HG03521 (cell line): Measurements from ENCODE around the gene CRTC1.
"Not testable (repeated sequence)": the region's sequence is repeated elsewhere in the genome, so short reads cannot be mapped to it uniquely, and the experiment has no call there.

Experiments
- ATAC-seq: cut with Tn5 transposase; IDR thresholded peaks from one replicate; pipeline ENCODE4 v1.9.1; 2021; ENCODE audit warnings: mild to moderate bottlenecking, moderate library complexity; ENCODE audit not compliant: unreplicated experiment

Gene CRTC1

DNA sequence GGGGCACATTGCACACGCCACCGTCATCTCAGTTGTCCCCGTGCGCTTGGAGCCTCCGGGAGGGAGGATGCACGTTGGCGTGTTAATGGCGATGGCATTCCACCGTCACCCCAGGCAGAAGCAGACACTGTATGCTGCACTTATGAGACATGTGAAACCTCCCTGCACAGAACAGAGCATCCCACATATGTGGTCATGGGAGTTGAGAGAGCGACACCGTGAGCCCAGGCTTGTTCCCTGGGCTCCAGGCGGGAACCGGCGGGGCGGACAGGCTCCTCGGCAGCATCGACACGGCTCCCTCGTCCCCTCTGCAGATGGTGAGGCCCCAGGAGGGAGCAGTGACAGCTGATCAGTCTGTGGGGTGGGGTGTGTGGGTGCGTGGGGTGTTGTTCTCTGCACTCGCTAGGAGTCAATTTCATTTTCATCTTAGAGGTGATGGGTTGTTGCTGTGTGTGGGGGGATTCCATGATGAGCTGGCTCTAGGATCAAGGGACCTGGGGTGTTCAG lies 40.4 kb downstream of the CRTC1 start:
- no peak for ATAC-seq

- ATAC-seq, result no peak
Measured at GRCh38 chr19:18725841-18726770, 42.6 kb downstream of the CRTC1 start.

GRCh38 chr19:18726846-18727245 lies 43.4 kb downstream of the CRTC1 start:
- ATAC-seq, result no peak

- ATAC-seq, result not testable (repeated sequence)
Measured at GRCh38 chr19:18727602-18728001, 44.1 kb downstream of the CRTC1 start.

DNA sequence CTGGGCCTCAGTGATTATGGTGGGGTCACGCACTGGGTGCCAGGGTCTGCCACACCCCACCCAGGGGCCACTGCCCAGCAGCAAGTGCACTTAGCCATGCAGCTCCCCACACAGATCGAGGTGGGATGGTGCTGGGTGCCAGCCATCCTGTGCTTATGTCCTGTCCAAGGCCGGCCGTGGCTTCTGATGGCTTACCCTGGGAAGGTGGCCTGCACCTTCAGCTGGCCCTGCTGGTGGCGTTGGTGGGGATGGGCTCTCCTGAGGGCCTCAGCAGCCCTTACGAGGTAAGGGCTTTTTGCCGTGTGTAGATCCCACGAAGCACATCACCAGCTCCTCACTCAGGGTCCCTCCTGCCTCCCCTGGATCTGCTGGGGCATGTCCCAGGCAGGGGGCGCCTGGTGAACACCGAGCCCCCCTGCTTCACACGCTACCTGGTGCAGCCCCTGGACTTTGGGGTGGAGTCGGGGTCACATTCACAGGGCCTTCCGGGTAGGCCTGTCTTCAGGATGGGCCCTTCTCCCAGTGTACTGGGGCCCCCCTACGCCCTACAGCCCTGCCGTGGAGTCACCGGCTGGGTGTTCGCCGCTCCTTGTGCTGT lies 46.6 kb downstream of the CRTC1 start:
- no peak for ATAC-seq

DNA sequence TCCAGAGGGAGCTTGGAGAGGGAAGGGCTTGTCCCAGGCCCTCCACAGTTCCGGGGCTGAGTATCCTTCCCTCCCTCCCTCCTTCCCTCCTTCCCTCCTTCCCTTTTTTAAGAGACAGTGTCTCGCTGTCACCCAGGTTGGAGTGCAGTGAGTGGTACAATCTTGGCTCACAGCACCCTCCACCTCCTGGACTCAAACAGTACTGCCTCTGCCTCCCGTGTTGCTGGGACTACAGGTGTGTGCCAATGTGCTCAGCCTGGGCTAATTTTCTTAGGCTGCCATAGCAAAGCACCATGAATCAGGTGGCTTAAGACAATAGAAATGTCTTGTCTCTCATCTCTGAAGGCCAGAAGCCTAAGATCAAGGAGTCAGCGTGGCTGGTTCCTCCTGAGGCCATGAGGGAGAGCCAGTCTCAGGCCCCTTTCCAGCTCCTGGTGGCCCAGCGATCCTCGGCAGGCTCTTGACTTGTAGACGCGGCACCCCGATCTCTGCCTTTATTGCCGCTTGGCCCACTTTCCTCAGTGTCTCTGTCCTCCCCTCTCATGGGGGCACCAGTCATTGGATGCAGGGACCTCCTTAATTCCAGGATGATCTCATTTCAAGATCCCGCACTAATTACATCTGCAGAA lies 47.5 kb downstream of the CRTC1 start:
- no peak for ATAC-seq

- no peak for ATAC-seq
Measured at GRCh38 chr19:18731562-18732008, 48.1 kb downstream of the CRTC1 start.

GRCh38 chr19:18733196-18733647 lies 49.7 kb downstream of the CRTC1 start:
- no peak for ATAC-seq

- not testable (repeated sequence) for ATAC-seq
Measured at GRCh38 chr19:18733762-18734332, 50.4 kb downstream of the CRTC1 start.

DNA sequence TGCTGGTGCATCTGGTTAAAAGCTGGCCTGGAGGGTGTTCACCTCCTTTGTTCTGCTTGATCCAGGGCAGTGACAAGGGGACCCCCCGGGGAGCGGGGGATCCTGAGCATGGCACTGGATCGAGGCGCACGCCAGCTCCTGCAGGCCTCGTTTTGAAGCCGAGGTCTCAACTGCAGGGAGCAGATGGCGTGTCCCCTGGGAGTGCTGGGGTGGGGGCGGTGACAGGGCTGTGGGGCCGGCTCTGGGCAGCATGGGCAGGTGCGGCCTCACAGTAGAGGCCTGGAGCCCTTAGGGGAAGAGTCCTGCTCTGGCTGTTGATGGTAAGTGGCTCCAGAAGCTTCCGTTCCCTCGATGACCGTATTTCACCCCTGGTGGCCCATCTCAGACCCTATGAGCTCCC lies 51.8 kb downstream of the CRTC1 start:
- no peak for ATAC-seq

GRCh38 chr19:18735752-18736151 lies 52.3 kb downstream of the CRTC1 start:
- no peak for ATAC-seq

- no peak for ATAC-seq
Measured at GRCh38 chr19:18736415-18737336, 53.2 kb downstream of the CRTC1 start.

DNA sequence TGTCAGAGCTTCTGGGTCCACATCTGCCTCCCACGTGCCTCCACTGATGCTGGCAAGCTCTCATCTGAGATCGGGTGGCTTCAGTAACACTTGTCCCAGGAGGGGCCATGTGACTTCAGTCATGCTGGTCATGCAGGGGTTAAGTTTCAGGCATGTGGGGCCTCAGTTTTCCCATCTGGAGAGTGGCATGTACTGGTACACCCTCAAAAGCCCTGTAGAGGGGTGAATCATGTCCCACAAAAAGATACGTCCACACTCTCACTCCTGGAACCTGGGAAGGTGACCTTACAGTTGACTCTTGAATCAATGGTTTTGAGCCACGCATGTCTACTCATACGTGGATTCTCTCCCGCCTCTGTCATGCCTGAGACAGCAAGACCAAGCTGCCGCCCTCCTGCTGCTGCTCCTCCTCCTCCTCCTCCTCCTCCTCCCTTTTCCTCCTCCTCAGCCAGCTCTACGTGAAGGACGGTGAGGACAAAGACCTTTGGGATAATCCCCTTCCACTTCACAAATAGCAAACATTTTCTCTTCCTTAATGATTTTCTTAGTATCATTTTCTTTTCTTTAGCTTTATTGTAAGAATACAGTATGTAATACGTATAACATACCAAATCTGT lies 54.0 kb downstream of the CRTC1 start:
- ATAC-seq, result no peak

GRCh38 chr19:18737954-18738351 lies 54.5 kb downstream of the CRTC1 start:
- no peak for ATAC-seq

DNA sequence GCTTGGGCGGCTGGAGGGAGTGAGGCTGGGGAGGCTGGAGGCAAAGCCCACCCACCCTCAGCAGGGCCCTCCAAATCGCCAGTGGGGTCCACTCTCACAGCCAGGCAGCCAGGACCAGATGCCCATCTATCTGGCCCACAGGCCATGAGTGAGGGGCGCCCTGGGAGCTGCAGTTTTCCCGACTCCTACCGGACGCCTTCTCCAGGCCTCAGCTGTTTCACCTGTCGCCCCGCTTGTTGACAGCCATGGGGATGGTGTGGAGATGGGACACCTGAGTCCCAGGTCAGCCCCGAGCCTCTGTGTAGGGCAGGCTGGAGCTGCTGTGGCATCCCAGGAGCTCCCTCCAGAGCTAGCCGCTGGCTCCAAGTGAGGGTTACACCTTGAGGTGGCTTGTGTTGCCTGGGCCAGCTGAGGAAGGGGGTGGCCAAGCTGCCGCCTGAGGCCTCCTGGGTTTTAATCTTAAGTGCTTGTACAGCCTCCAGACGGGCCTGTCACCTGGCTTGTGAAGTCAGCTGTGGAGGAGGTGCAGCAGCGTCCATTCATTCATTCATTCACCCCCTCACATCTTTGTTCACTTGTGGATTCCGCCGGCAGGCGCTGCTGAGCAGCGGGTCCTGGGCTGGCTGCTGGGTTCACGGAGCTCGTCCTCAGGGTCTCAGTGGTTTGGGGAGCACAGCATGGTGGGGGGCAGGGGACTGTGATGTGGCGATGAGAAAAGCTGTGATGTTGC lies 55.6 kb downstream of the CRTC1 start:
- ATAC-seq, result no peak

- no peak for ATAC-seq
Measured at GRCh38 chr19:18741124-18742121, 57.9 kb downstream of the CRTC1 start.

DNA sequence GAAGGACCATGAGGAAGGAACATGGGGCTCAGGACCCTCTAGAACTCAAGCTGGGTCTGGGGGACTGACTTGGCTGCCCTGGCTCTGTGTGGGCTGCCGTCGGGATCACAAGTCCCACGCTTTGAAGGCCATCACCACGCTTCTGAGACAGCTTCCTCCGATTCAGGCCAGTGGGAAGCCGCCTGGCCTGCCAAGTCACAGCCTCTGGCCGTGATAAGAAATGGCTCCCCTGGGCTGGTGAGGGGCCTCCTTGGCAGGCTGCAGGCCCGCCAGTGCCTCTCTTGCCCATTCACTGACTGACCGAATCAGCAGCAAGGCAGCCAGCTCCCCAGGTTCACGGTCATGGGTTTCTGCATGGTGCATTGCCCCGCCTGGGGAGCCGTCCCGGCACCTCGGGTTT lies 58.8 kb downstream of the CRTC1 start:
- ATAC-seq, result no peak
